ENCODE measurements around the gene B4GALNT1.
"Not testable (repeated sequence)": the region's sequence is repeated elsewhere in the genome, so short reads cannot be mapped to it uniquely, and the experiment has no call there.

B4GALNT1 gene

GRCh38 chr12:57620936-57621496 is 12.0 kb downstream of the B4GALNT1 start:
- no peak for DNase-seq (ENCODE audit: low read depth)

- no peak for DNase-seq (ENCODE audit: low read depth)
Observed at GRCh38 chr12:57620245-57620935, 12.6 kb downstream of the B4GALNT1 start.

GRCh38 chr12:57619434-57620244 is 13.4 kb downstream of the B4GALNT1 start:
- no peak for DNase-seq (ENCODE audit: low read depth)

GRCh38 chr12:57618966-57619433 is 14.0 kb downstream of the B4GALNT1 start:
- DNase-seq (ENCODE audit: low read depth), result no peak

GRCh38 chr12:57618431-57618830 is 14.6 kb downstream of the B4GALNT1 start:
- not testable (repeated sequence) for DNase-seq (ENCODE audit: low read depth)

GRCh38 chr12:57617942-57618341 is 15.1 kb downstream of the B4GALNT1 start:
- DNase-seq (ENCODE audit: low read depth), result no peak

GRCh38 chr12:57616383-57617101 is 16.5 kb downstream of the B4GALNT1 start:
- DNase-seq (ENCODE audit: low read depth), result no peak

GRCh38 chr12:57615637-57616036 is 17.4 kb downstream of the B4GALNT1 start:
- DNase-seq (ENCODE audit: low read depth), result no peak

GRCh38 chr12:57614948-57615500 is 18.0 kb downstream of the B4GALNT1 start:
- DNase-seq (ENCODE audit: low read depth), result no peak

GRCh38 chr12:57614178-57614947 is 18.6 kb downstream of the B4GALNT1 start:
- DNase-seq (ENCODE audit: low read depth), result no peak

- DNase-seq (ENCODE audit: low read depth), result no peak
Observed at GRCh38 chr12:57613427-57614109, 19.4 kb downstream of the B4GALNT1 start.

- DNase-seq (ENCODE audit: low read depth), result no peak
Observed at GRCh38 chr12:57612711-57613426, 20.1 kb downstream of the B4GALNT1 start.

GRCh38 chr12:57611827-57612710 is 20.9 kb downstream of the B4GALNT1 start:
- no peak for DNase-seq (ENCODE audit: low read depth)

- DNase-seq (ENCODE audit: low read depth), result no peak
Observed at GRCh38 chr12:57611108-57611826, 21.7 kb downstream of the B4GALNT1 start, which contains the start of gene ARHGEF25. Gene ARHGEF25, plus strand, starts transcription at chr12:57611435. Its CDS starts 460 bp downstream, at chr12:57611895.

- no peak for DNase-seq (ENCODE audit: low read depth)
Observed at GRCh38 chr12:57610554-57611107, 22.4 kb downstream of the B4GALNT1 start.

GRCh38 chr12:57609781-57610553 is 23.0 kb downstream of the B4GALNT1 start:
- no peak for DNase-seq (ENCODE audit: low read depth)
